Measurements from ENCODE around the gene HDAC4. TPM values are rescaled to one million over a fixed set of nuclear protein-coding genes. Genes with fewer than 3 reads are reported as not detected.

Gene HDAC4
- total RNA-seq, 1 experiment from 2014 or later = 32.0 TPM

GRCh38 chr2:239256350-239256743 is 144.5 kb downstream of the HDAC4 start:
- no peak overlapping the region for H4K5ac ChIP-seq (ENCODE audit: insufficient read length, low read depth, low read length)

More at GRCh38 chr2:239256350-239256743, 144.5 kb downstream of the HDAC4 start:
- H4K91ac ChIP-seq (ENCODE audit: insufficient read length, low read depth, low read length) = no peak overlapping the region
- no peak overlapping the region for H2BK12ac ChIP-seq (ENCODE audit: insufficient read length, low read depth, low read length)
- no peak overlapping the region for H3K18ac ChIP-seq (ENCODE audit: insufficient read length, low read depth, low read length)
- no peak overlapping the region for H2BK5ac ChIP-seq (ENCODE audit: insufficient read length, low read length)
- no peak overlapping the region for H3K4me2 ChIP-seq (ENCODE audit: insufficient read depth, insufficient read length, low read length)
- H4K20me1 ChIP-seq (ENCODE audit: control insufficient read depth, insufficient read depth, insufficient read length) = no peaks in the 10 kb centered on the region
- no peak overlapping the region for H3K4me3 Mint-ChIP-seq
- H3T11ph ChIP-seq (ENCODE audit: low read length) = no peak overlapping the region
- H2AFZ ChIP-seq (ENCODE audit: low read length) = no peak overlapping the region
- H3K4me1 ChIP-seq (ENCODE audit: insufficient read depth, low read length) = no peaks in the 10 kb centered on the region; the same call in 1 of the 2 replicates
- peaks cover 18 to 20% of the 10 kb centered on the region in 2 experiments for H3K9me3 Mint-ChIP-seq
- no peaks in the 10 kb centered on the region; the same call in 1 of the 2 replicates for H3K27me3 Mint-ChIP-seq (ENCODE audit: low read depth)
- no peak overlapping the region for H3K9ac ChIP-seq (ENCODE audit: extremely low read depth, insufficient read length, low read length)
- no peak overlapping the region for H3K4ac ChIP-seq (ENCODE audit: low read depth, low read length)
- no peak overlapping the region for H3K27ac Mint-ChIP-seq
- H2AK5ac ChIP-seq (ENCODE audit: insufficient read length, low read length) = no peak overlapping the region
- peaks cover 18 to 36% of the 10 kb centered on the region in 2 experiments for H3K4me1 Mint-ChIP-seq
- H3K23me2 ChIP-seq (ENCODE audit: insufficient read length, low read depth, low read length, poor library complexity, severe bottlenecking) = no peaks in the 10 kb centered on the region
- peaks cover 8% of the 10 kb centered on the region for H3K79me1 ChIP-seq (ENCODE audit: insufficient read depth, low read depth, low read length, poor library complexity, severe bottlenecking)
- no peak for DNase-seq
- no peak overlapping the region for H3K27ac ChIP-seq (ENCODE audit: insufficient read length, low read depth, low read length)
- no peak overlapping the region for H3K23ac ChIP-seq (ENCODE audit: insufficient read length, low read depth, low read length)
- no peak overlapping the region for H2BK120ac ChIP-seq (ENCODE audit: low read depth, low read length, poor library complexity, severe bottlenecking)
- no CpG with 5 or more reads among the region's 6 CpGs for WGBS (ENCODE audit: extremely low coverage, insufficient read length, low lambda C conversion rate)
- no peak overlapping the region for H4K8ac ChIP-seq (replicated peaks; ENCODE audit: insufficient read length, low read depth, low read length)
- no peak overlapping the region for H3K14ac ChIP-seq (ENCODE audit: insufficient read depth, low read length)
- no peaks in the 10 kb centered on the region for H3K27me3 ChIP-seq (ENCODE audit: insufficient read depth, low read length)
- no peak overlapping the region for H3K56ac ChIP-seq (ENCODE audit: insufficient read length, low read depth, low read length)
- H2BK20ac ChIP-seq (ENCODE audit: low read depth, low read length, poor library complexity, severe bottlenecking) = no peak overlapping the region
- H3K79me2 ChIP-seq (ENCODE audit: insufficient read depth, low read length) = peaks cover 6% of the 10 kb centered on the region; the same call in 1 of the 2 replicates
- TF ChIP-seq CTCF (conservative IDR thresholded peaks at IDR 0.05) = no peak
- no peaks in the 10 kb centered on the region for H3K9me3 ChIP-seq (ENCODE audit: control insufficient read depth, low read depth, low read length)
- peaks cover 13 to 19% (median 15%) of the 10 kb centered on the region in 3 experiments for H3K36me3 Mint-ChIP-seq (ENCODE audit: insufficient read depth in 1 of 3, low read depth in 3 of 3)
- H2BK15ac ChIP-seq (ENCODE audit: low read depth, low read length) = no peak overlapping the region
